ENCODE results near the gene KCNQ1.

DNA sequence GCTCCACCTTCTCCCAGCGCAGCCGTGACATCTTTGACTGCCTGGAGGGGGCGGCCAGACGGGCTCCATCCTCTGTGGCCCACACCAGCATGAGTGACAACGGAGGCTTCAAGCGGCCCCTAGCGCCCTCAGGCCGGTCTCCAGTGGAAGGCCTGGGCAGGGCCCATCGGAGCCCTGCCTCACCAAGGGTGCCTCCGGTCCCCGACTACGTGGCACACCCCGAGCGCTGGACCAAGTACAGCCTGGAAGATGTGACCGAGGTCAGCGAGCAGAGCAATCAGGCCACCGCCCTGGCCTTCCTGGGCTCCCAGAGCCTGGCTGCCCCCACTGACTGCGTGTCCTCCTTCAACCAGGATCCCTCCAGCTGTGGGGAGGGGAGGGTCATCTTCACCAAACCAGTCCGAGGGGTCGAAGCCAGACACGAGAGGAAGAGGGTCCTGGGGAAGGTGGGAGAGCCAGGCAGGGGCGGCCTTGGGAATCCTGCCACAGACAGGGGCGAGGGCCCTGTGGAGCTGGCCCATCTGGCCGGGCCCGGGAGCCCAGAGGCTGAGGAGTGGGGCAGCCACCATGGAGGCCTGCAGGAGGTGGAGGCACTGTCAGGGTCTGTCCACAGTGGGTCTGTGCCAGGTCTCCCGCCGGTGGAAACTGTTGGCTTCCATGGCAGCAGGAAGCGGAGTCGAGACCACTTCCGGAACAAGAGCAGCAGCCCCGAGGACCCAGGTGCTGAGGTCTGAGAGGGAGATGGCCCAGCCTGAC is 41.7 kb upstream of the KCNQ1 start:
- TF ChIP-seq EZH2 (IDR thresholded peaks at IDR 0.05; ENCODE audit: insufficient read depth, poor library complexity, severe bottlenecking) (no peak), EZH2phosphoT487 (IDR thresholded peaks at IDR 0.05; ENCODE audit: insufficient read depth, low read depth) (no peak)
